ENCODE measurements around the gene CARF. TPM values are rescaled to one million over a fixed set of nuclear protein-coding genes. Genes with fewer than 3 reads are reported as not detected.

The CARF gene
- polyA plus RNA-seq, 3 donors = 1.1 to 4.6 (median 2.8) TPM

DNA sequence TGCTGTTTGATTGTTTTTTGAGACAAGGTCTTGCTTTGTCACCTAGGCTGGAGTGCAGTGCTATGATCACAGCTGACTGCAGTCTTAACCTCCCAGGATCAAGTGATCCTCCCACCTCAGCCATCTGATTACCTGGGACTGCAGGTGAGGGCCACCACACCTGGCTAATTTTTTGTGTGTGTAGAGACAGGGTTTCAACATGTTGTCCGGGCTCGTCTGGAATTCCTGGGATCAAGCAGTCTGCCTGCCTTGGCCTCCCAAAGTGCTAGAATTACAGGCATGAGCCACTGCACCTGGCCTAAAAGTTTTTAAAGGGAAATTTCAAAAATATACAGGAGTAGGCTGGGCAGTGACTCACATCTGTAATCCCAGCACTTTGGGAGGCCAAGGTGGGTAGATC, 22.4 kb downstream of the CARF start:
- H3K27ac Mint-ChIP-seq = peak overlapping the region in 1 of 7 donors; percentile 6
- peaks cover 0 to 7% of the 10 kb centered on the region in 2 donors for H3K36me3 ChIP-seq (replicated peaks in 1 of 2; ENCODE audit: control insufficient read depth in 1 of 2, insufficient read depth in 2 of 2, low read length in 2 of 2)
- WGBS (ENCODE audit: insufficient coverage) = 100% methylated on average over 2 of the region's 2 CpGs

DNA sequence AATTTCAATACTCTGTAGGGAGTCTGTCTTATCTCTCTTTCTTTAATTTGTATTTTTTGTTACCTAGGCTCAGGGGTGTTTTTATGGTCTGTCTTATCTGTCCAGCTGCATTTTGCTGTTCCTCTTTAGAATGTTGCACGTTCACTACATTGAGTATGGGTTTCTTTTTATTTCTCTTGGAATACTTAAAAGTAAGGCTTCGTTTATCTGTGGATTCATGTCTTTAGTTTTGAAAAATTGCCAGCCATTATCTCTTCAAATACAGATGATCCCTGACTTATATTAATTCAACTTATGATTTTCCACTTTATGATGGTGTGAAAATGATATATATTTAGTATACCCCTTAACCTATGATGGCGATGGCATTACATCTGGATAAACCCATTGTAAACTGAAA, 26.9 kb downstream of the CARF start:
- Histone ChIP-seq H3K9me3 (replicated peaks in 1 of 2; ENCODE audit: control insufficient read depth in 1 of 2, insufficient read depth in 1 of 2, low read length in 2 of 2) (no peaks in the 10 kb centered on the region), H3K9ac (ENCODE audit: insufficient read depth, low read length, poor library complexity, severe bottlenecking) (no peak overlapping the region), H3K27me3 (ENCODE audit: control insufficient read depth in 2 of 2, insufficient read depth in 2 of 2, low read length in 2 of 2) (no peaks in the 10 kb centered on the region), H3K36me3 (replicated peaks in 1 of 2; ENCODE audit: control insufficient read depth in 1 of 2, insufficient read depth in 2 of 2, low read length in 2 of 2) (peaks cover 0 to 5% of the 10 kb centered on the region in 2 donors), H4K20me1 (ENCODE audit: insufficient read depth, low read length) (no peaks in the 10 kb centered on the region), H3K27ac (ENCODE audit: low read depth in 1 of 2, low read length in 2 of 2) (no peak overlapping the region), H3K4me1 (ENCODE audit: control insufficient read depth in 1 of 2, insufficient read depth in 2 of 2, low read length in 2 of 2) (no peaks in the 10 kb centered on the region), H3K4me3 (replicated peaks in 1 of 3; ENCODE audit: low read depth in 2 of 3, low read length in 3 of 3) (no peak overlapping the region), H3K79me2 (ENCODE audit: insufficient read depth, low read length) (no peaks in the 10 kb centered on the region), H2AFZ (ENCODE audit: insufficient read depth, low read depth, low read length, poor library complexity, severe bottlenecking) (no peak overlapping the region), H3K4me2 (replicated peaks; ENCODE audit: extremely low read depth, low read length, poor library complexity, severe bottlenecking) (no peak overlapping the region)
- intact Hi-C loops (cut with micrococcal nuclease) = no loop called here
- peaks cover 20 to 34% of the 10 kb centered on the region in 2 donors for H3K36me3 Mint-ChIP-seq
- WGBS (ENCODE audit: insufficient coverage) = no CpG with 5 or more reads among the region's 3 CpGs
- H3K27ac Mint-ChIP-seq = no peak overlapping the region
- no peaks in the 10 kb centered on the region for H3K4me1 Mint-ChIP-seq
- H3K9me3 Mint-ChIP-seq = peaks cover 0 to 2% (median 0%) of the 10 kb centered on the region in 7 donors
- no peak overlapping the region for H3K4me3 Mint-ChIP-seq
- no peak for TF ChIP-seq CTCF (IDR thresholded peaks at IDR 0.05)
- H3K27me3 Mint-ChIP-seq (ENCODE audit: low read depth in 3 of 3) = no peaks in the 10 kb centered on the region
- DNase-seq = no peak

More for the DNA sequence above, 22.4 kb downstream of the CARF start:
- no peak for TF ChIP-seq CTCF (IDR thresholded peaks at IDR 0.05)
- no peak overlapping the region for H3K4me3 ChIP-seq (replicated peaks in 1 of 3; ENCODE audit: low read depth in 2 of 3, low read length in 3 of 3)
- Mint-ChIP-seq H3K4me3 (no peak overlapping the region), H3K27me3 (ENCODE audit: low read depth in 3 of 3) (no peaks in the 10 kb centered on the region), H3K9me3 (peaks cover 0 to 9% (median 5%) of the 10 kb centered on the region in 7 donors), H3K36me3 (peaks cover 24 to 43% of the 10 kb centered on the region in 2 donors), H3K4me1 (peaks cover 2% of the 10 kb centered on the region)
- no peaks in the 10 kb centered on the region for H4K20me1 ChIP-seq (ENCODE audit: insufficient read depth, low read length)
- H3K4me1 ChIP-seq (ENCODE audit: control insufficient read depth in 1 of 2, insufficient read depth in 2 of 2, low read length in 2 of 2) = no peaks in the 10 kb centered on the region
- intact Hi-C loops (cut with micrococcal nuclease) = no loop called here
- H3K9ac ChIP-seq (ENCODE audit: insufficient read depth, low read length, poor library complexity, severe bottlenecking) = no peak overlapping the region
- no peak overlapping the region for H2AFZ ChIP-seq (ENCODE audit: insufficient read depth, low read depth, low read length, poor library complexity, severe bottlenecking)
- H3K27me3 ChIP-seq (ENCODE audit: control insufficient read depth in 2 of 2, insufficient read depth in 2 of 2, low read length in 2 of 2) = no peaks in the 10 kb centered on the region
- H3K9me3 ChIP-seq (replicated peaks in 1 of 2; ENCODE audit: control insufficient read depth in 1 of 2, insufficient read depth in 1 of 2, low read length in 2 of 2) = peaks cover 0 to 5% of the 10 kb centered on the region in 2 donors
- no peaks in the 10 kb centered on the region for H3K79me2 ChIP-seq (ENCODE audit: insufficient read depth, low read length)
- H3K27ac ChIP-seq (ENCODE audit: low read depth in 1 of 2, low read length in 2 of 2) = no peak overlapping the region
- DNase-seq = no peak
- H3K4me2 ChIP-seq (replicated peaks; ENCODE audit: extremely low read depth, low read length, poor library complexity, severe bottlenecking) = no peak overlapping the region

All from CD14-positive monocyte (primary cell).